Esophagus squamous epithelium (tissue), 4 donors: ENCODE data around the gene SPATA6.
"Not testable (repeated sequence)": the region's sequence is repeated elsewhere in the genome, so short reads cannot be mapped to it uniquely, and the experiment has no call there.

ENCODE experiments used
- POLR2A ChIP-seq, 4 donors: fragments of 450-650 bp; IDR thresholded peaks; one replicate each; pipeline ENCODE4 v1.6.1; 2017; ENCODE audit warnings: antibody characterized with exemption in 4 of 4, mild to moderate bottlenecking in 4 of 4, moderate library complexity in 3 of 4
- TF ChIP-seq, protein P1 (sequence below), 6 experiments: fragments of 450-650 bp in 4 of 6; fragments of 200-600 bp in 2 of 6; sonication (generic) in 2 of 6; IDR thresholded peaks; one replicate each; pipeline ENCODE4 v1.5.1; 2016 to 2019; ENCODE audit warnings: antibody characterized with exemption in 6 of 6, mild to moderate bottlenecking in 4 of 6, moderate library complexity in 4 of 6

DNA sequence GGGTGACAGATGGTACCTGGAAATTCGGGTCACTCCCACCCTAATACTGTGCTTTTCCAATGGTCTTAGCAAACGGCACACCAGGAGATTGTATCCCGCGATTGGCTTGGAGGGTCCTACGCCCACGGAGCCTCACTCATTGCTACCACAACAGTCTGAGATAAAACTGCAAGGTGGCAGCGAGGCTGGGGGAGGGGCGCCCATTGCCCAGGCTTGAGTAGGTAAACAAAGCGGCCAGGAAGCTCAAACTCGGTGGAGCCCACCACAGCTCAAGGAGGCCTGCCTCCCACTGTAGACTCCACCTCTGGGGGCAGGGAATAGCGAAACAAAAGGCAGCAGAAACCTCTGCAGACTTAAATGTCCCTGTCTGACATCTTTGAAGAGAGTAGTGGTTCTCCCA is 160.2 kb downstream of the SPATA6 start:
- TF ChIP-seq POLR2A (IDR thresholded peaks at IDR 0.05): not testable (repeated sequence)
- TF ChIP-seq, protein P1, sequence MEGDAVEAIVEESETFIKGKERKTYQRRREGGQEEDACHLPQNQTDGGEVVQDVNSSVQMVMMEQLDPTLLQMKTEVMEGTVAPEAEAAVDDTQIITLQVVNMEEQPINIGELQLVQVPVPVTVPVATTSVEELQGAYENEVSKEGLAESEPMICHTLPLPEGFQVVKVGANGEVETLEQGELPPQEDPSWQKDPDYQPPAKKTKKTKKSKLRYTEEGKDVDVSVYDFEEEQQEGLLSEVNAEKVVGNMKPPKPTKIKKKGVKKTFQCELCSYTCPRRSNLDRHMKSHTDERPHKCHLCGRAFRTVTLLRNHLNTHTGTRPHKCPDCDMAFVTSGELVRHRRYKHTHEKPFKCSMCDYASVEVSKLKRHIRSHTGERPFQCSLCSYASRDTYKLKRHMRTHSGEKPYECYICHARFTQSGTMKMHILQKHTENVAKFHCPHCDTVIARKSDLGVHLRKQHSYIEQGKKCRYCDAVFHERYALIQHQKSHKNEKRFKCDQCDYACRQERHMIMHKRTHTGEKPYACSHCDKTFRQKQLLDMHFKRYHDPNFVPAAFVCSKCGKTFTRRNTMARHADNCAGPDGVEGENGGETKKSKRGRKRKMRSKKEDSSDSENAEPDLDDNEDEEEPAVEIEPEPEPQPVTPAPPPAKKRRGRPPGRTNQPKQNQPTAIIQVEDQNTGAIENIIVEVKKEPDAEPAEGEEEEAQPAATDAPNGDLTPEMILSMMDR (IDR thresholded peaks at IDR 0.05): not testable (repeated sequence)
